Stomach (tissue), 9 donors: ENCODE data around the gene CFP. TPM values are rescaled to one million over a fixed set of nuclear protein-coding genes. Genes with fewer than 3 reads are reported as not detected.

Experiments
- DNase-seq, 2 donors: peaks; one replicate each; pipeline versions ENCODE4 v3.0.0 to v3.0.0-alpha.2; 2013 to 2019
- H3K27ac ChIP-seq, 5 donors: fragments of 200-600 bp in 4 of 5; sonication (generic) in 4 of 5; one replicate each; pipeline ENCODE4 v1.5.1; 2013 to 2019; ENCODE audit warnings: mild to moderate bottlenecking in 1 of 5, moderate library complexity in 1 of 5
- H3K27me3 ChIP-seq, 3 donors: fragments of 200-600 bp; sonication (generic); one replicate each; pipeline ENCODE4 v1.5.1; 2017 to 2019; ENCODE audit warnings: mixed run types in 1 of 3
- H3K36me3 ChIP-seq, 4 donors: fragments of 200-600 bp; sonication (generic); 1 replicate in 3 of 4; 2 replicates in 1 of 4; pipeline ENCODE4 v1.5.1; 2016 to 2019
- H3K4me1 ChIP-seq, 4 donors: fragments of 200-600 bp; sonication (generic); one replicate each; pipeline ENCODE4 v1.5.1; 2016 to 2019
- H3K4me3 ChIP-seq, 4 donors: fragments of 200-600 bp; sonication (generic) in 3 of 4; one replicate each; pipeline ENCODE4 v1.5.1; 2016 to 2019; ENCODE audit warnings: mild to moderate bottlenecking in 1 of 4
- H3K9me3 ChIP-seq, 4 donors: fragments of 200-600 bp; sonication (generic); one replicate each; pipeline ENCODE4 v1.5.1; 2016 to 2019
- CTCF ChIP-seq, 7 experiments: fragments of 450-650 bp in 4 of 7; fragments of 200-600 bp in 3 of 7; sonication (generic) in 3 of 7; IDR thresholded peaks; one replicate each; pipeline ENCODE4 v1.5.1; 2016 to 2019; ENCODE audit warnings: antibody characterized with exemption in 7 of 7, control low read depth in 2 of 7, mild to moderate bottlenecking in 1 of 7
- EP300 ChIP-seq: sonication (generic); formaldehyde crosslinking; IDR thresholded peaks from one replicate; pipeline ENCODE4 v1.6.1; 2017; ENCODE audit warnings: antibody characterized with exemption
- POLR2A ChIP-seq, 4 donors: fragments of 450-650 bp; IDR thresholded peaks; one replicate each; pipeline ENCODE4 v1.6.1; 2016; ENCODE audit warnings: antibody characterized with exemption in 4 of 4, control low read depth in 2 of 4, mild to moderate bottlenecking in 1 of 4, moderate library complexity in 1 of 4
- POLR2AphosphoS5 ChIP-seq, 3 donors: sonication (generic); formaldehyde crosslinking; IDR thresholded peaks; one replicate each; pipeline ENCODE4 v1.6.1; 2016; ENCODE audit warnings: antibody characterized with exemption in 3 of 3
- WGBS, 5 donors: extraction: QIAGEN DNeasy Blood & Tissue Kit in 3 of 5; methylation state at CpG; one replicate each; pipeline versions ENCODE4 v1.1.5 to v1.1.7; 2013 to 2018; 5-methylcytosine and 5-hydroxymethylcytosine counted together
- intact Hi-C: fragments of 100-400 bp; cut with DNase I; formaldehyde crosslinking; loops from one replicate; pipeline ENCODE4 v1.15.1; 2023; ENCODE audit warnings: low total_unique reads
- polyA plus RNA-seq, 3 donors: library from polyadenylated mRNA; stranded (reverse); fragments of 200-250 nt; gene quantifications; one replicate each; pipeline ENCODE4 v1.2.3, GENCODE V29; 2013
- total RNA-seq, 5 donors: library from RNA; depleted of rRNA; stranded (reverse); fragments of >200 nt; gene quantifications; one replicate each; pipeline versions ENCODE4 v1.1.0 to v1.2.3, GENCODE V29; 2014 to 2016
- donor health status: healthy with polysubstance abuse.
- donor health status: Bipolar disorder and iron deficiency.
- donor health status: healthy.

Gene CFP
- total and polyA plus RNA-seq, 8 donors: 1.2 to 3.4 (median 3.1) TPM; not detected in 3

GRCh38 chrX:47634871-47635575 is 5.3 kb upstream of the CFP start:
- 80 to 88% (median 85%) methylated on average over 16 of the region's 16 CpGs for WGBS, 5 donors
- no peaks in the 10 kb centered on the region for H3K27me3 ChIP-seq
- H3K4me3 ChIP-seq: no peak overlapping the region
- no peak for DNase-seq
- no peak overlapping the region for H3K27ac ChIP-seq
- TF ChIP-seq EP300 (no peak), POLR2A (IDR thresholded peaks at IDR 0.05) (no peak)
- peaks cover 0 to 16% (median 8%) of the 10 kb centered on the region in 4 donors for H3K9me3 ChIP-seq
- intact Hi-C loops: no loop called here
- H3K4me1 ChIP-seq: no peaks in the 10 kb centered on the region
- peaks cover 16 to 56% (median 55%) of the 10 kb centered on the region in 4 donors for H3K36me3 ChIP-seq

- intact Hi-C loops: no loop called here
- 74 to 83% (median 78%) methylated on average over 14 of the region's 14 CpGs for WGBS, 5 donors
These were observed 4.2 kb upstream of the CFP start for GRCh38 chrX:47633689-47634590.

DNA sequence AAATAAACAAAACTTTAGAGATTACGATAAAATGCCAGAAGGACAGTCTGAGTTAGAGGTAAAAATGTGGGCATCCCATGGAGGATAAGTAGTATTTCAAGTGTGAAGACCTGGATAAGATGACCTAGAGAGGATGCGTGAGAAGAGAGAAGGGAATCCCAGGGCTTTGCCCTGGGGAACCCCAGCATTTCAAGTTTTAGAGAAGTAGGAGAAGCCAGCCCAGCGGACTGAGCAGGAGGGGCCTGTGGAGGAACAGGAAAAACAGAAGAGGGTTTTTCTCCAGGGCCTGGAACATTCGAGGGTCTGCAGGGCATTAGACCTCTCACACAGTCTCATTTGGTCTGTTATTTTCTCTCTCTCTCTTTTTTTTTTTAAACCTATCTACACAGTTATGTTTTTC is 2.9 kb upstream of the CFP start:
- Histone ChIP-seq H3K4me3 (no peak overlapping the region), H3K36me3 (peaks cover 7 to 33% (median 31%) of the 10 kb centered on the region in 4 donors), H3K9me3 (peaks cover 0 to 1% (median 0%) of the 10 kb centered on the region in 4 donors), H3K27ac (no peak overlapping the region), H3K27me3 (no peaks in the 10 kb centered on the region), H3K4me1 (no peaks in the 10 kb centered on the region)
- WGBS, 5 donors: 41 to 75% (median 56%) methylated on average over 4 of the region's 4 CpGs
- DNase-seq: no peak
- TF ChIP-seq EP300 (no peak), POLR2AphosphoS5 (IDR thresholded peaks at IDR 0.05) (no peak), CTCF (IDR thresholded peaks at IDR 0.05) (no peak), POLR2A (IDR thresholded peaks at IDR 0.05) (no peak)
- intact Hi-C loops: no loop called here

More at GRCh38 chrX:47633689-47634590, 4.2 kb upstream of the CFP start:
- H3K4me3 ChIP-seq: no peak overlapping the region
- H3K4me1 ChIP-seq: no peaks in the 10 kb centered on the region
- no peaks in the 10 kb centered on the region for H3K27me3 ChIP-seq
- H3K36me3 ChIP-seq: peaks cover 10 to 46% (median 44%) of the 10 kb centered on the region in 4 donors
- H3K9me3 ChIP-seq: peaks cover 0 to 8% (median 2%) of the 10 kb centered on the region in 4 donors
- H3K27ac ChIP-seq: no peak overlapping the region
- TF ChIP-seq POLR2A (IDR thresholded peaks at IDR 0.05) (no peak), POLR2AphosphoS5 (IDR thresholded peaks at IDR 0.05) (no peak), EP300 (no peak), CTCF (IDR thresholded peaks at IDR 0.05) (no peak)
- no peak for DNase-seq

GRCh38 chrX:47631676-47632075 is 1.9 kb upstream of the CFP start:
- no peaks in the 10 kb centered on the region for H3K27me3 ChIP-seq
- H3K4me1 ChIP-seq: no peaks in the 10 kb centered on the region
- H3K9me3 ChIP-seq: no peaks in the 10 kb centered on the region
- WGBS, 5 donors: 77 to 92% (median 79%) methylated on average over 5 of the region's 5 CpGs
- intact Hi-C loops: no loop called here
- TF ChIP-seq POLR2A (IDR thresholded peaks at IDR 0.05) (no peak), EP300 (no peak), CTCF (IDR thresholded peaks at IDR 0.05) (no peak), POLR2AphosphoS5 (IDR thresholded peaks at IDR 0.05) (no peak)
- H3K36me3 ChIP-seq: peaks cover 2 to 27% (median 24%) of the 10 kb centered on the region in 4 donors
- DNase-seq: no peak
- no peak overlapping the region for H3K4me3 ChIP-seq
- H3K27ac ChIP-seq: no peak overlapping the region
